ENCODE measurements around the gene PRKCA.

DNA sequence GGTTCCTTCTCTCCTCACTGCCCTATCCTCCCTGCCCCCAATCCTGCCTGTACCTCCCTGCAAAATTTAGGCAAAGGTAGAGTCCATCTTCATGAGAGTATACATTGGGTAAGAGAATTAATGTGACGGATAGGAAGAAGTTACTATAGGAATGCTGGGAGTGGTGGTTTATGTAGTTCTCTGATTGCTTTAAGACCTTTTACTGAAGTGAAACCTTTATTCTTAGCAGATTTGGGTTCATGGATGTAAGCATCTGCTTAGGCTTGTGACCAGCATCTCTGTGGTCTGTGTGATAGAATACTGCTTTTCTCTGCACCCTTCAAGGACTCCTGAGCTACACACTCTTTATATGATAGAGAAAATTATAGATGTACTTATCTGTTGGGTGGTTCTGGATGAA lies 127.3 kb downstream of the PRKCA start:
- TF ChIP-seq SIN3A (IDR thresholded peaks at IDR 0.05; ENCODE audit: borderline replicate concordance, insufficient read depth, low read length) (no peak), POLR2AphosphoS5 (IDR thresholded peaks at IDR 0.05; ENCODE audit: low read depth, low read length) (no peak), FOXP2 (optimal IDR thresholded peaks at IDR 0.05; ENCODE audit: borderline replicate concordance, extremely low read depth, extremely low read length, insufficient read depth) (no peak)
